Measurements from ENCODE around the gene SFI1.
"Not testable (repeated sequence)": the region's sequence is repeated elsewhere in the genome, so short reads cannot be mapped to it uniquely, and the experiment has no call there.

The SFI1 gene

DNA sequence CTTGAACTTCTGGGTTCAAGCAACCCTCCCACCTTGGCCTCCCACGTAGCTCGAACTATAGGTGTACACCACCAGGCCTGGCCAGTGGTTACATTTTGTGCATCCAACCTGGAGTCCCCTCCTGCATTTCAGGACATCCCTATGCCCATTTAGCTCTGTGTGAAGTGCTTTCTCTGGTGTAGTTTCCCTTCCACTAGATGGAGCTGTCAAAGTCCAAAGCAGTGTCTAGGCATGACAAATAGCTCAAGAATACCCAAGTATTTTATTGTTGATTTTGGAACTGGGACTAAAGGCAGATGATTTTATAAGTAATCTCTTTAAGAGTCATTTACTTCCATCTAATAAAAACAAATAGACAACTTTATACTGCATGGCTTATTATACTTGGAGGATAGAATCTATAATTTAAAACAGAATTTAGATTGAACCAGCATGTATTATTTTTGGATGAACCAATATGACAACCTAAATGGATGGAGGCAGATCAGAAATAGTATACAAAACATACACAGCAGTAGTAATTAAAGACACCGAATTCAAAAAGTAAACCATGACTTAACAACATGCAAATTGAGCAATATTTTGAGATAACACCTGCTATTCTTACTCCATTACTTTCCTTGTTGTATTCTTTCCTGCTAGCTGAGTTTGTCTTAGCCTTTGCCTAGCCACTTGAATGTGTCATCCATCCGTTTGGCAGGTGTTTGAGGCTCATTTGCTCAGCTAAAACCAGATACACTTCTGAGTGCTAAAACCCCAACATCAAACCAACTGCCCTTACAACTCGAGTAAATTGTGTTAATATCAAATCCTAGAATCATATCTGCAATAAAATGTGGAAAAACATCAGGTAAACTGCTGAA, 44.4 kb upstream of the SFI1 start:
- DNase-seq (ENCODE audit: low read depth): peak; percentile 86
- H3K4me3 ChIP-seq (ENCODE audit: low read depth, low read length): no peak overlapping the region
- TF ChIP-seq, protein P1, sequence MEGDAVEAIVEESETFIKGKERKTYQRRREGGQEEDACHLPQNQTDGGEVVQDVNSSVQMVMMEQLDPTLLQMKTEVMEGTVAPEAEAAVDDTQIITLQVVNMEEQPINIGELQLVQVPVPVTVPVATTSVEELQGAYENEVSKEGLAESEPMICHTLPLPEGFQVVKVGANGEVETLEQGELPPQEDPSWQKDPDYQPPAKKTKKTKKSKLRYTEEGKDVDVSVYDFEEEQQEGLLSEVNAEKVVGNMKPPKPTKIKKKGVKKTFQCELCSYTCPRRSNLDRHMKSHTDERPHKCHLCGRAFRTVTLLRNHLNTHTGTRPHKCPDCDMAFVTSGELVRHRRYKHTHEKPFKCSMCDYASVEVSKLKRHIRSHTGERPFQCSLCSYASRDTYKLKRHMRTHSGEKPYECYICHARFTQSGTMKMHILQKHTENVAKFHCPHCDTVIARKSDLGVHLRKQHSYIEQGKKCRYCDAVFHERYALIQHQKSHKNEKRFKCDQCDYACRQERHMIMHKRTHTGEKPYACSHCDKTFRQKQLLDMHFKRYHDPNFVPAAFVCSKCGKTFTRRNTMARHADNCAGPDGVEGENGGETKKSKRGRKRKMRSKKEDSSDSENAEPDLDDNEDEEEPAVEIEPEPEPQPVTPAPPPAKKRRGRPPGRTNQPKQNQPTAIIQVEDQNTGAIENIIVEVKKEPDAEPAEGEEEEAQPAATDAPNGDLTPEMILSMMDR (conservative IDR thresholded peaks at IDR 0.05; ENCODE audit: low read depth, low read length): peak; percentile 82

DNA sequence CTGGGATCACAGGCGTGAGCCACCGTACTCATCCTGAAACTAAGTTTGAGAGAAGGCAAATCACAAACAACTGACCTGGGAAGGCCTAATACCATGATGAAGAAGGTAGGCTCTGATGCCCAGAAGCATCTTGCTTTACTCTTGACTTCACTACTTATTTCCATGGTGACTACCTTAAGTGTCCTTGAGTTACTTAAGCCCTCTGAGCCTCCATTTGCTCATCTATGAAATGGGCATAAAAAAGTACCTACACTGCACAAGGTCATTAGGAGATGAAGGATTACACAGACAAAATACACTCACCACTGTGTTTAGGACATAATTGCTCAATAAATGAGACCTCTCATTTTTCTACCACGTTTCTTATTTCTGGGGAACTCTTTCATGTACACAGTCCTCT, 34.6 kb upstream of the SFI1 start:
- no peak overlapping the region for H3K4me3 ChIP-seq (ENCODE audit: low read depth, low read length)
- TF ChIP-seq, protein P1 (conservative IDR thresholded peaks at IDR 0.05; ENCODE audit: low read depth, low read length): no peak
- DNase-seq (ENCODE audit: low read depth): no peak

DNA sequence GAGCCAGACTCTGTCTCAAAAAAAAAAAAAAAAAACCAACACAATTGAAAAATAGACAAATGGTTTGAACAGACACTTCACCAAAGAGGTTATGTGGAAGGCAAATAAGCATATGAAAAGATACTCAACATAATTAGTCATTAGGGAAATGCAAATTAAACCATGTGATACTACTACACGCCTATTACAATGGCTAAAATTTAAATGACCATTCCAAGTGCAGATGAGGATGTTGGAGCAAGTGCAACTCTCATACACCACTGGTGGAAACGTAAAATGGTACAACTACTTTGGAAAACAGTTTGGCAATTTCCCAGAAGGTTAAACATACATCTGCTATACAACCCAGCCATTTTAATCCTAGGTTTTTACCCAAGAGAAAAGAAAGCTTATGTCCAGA, 31.0 kb upstream of the SFI1 start:
- no peak for DNase-seq (ENCODE audit: low read depth)
- no peak overlapping the region for H3K4me3 ChIP-seq (ENCODE audit: low read depth, low read length)
- TF ChIP-seq, protein P1 (conservative IDR thresholded peaks at IDR 0.05; ENCODE audit: low read depth, low read length): no peak

DNA sequence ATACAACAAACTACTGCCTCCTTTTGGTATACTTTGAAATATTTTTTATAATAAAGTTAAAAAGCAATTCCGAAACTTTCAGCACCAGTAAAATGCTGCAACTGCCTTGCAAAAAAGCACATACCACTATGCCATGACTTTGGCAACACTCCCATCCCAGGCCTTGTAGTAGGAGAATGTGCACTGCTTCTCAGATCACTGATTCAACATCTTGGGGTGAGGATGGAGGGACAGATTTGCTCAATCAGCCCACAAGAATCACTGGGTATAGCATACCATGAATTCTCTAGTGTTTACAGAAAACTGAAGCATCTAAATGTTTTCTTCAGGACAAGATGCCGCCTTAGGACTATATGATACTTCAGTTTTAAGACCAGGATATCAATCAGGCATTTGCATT, 21.6 kb upstream of the SFI1 start:
- peak; percentile 98 for DNase-seq (ENCODE audit: low read depth)
- H3K4me3 ChIP-seq (ENCODE audit: low read depth, low read length): no peak overlapping the region
- TF ChIP-seq, protein P1 (conservative IDR thresholded peaks at IDR 0.05; ENCODE audit: low read depth, low read length): no peak

DNA sequence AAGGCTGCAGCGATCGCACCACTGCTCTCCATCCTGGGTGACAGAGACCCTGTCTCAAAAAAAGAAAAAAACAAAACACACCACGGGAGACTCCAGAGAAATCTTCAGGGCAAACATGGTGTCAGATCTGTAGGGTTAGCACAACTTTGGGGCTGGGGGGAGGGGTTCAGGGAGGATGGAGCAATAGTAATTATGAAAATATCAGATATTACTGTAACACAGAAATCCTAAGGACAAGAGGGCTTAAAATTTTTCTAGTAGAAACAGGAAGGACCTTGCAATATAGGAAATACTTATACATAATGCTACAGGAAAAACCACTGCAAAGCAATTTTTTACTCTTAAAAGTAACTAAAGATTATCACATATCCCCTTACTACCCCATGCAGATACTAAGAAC, 20.5 kb upstream of the SFI1 start:
- TF ChIP-seq, protein P1 (conservative IDR thresholded peaks at IDR 0.05; ENCODE audit: low read depth, low read length): no peak
- no peak overlapping the region for H3K4me3 ChIP-seq (ENCODE audit: low read depth, low read length)
- DNase-seq (ENCODE audit: low read depth): no peak

DNA sequence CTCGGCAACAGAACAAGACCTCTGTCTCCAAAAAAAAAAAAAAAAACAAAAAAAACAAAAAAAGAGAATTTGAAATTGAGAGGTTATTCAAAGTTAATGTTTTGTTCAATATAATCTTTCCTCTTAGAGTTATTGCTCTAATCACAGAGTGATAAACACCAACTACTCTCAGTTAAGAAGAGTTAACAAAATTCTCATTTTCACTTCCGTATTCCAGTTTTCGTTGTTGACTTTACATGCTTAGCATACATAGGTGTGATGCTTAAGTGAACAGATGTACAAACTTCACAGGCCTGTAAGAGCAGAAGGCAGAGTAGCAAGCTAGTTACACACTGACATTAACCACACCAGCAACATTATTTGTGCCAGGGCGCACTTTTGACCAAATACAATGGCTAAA, 19.0 kb upstream of the SFI1 start:
- TF ChIP-seq, protein P1 (conservative IDR thresholded peaks at IDR 0.05; ENCODE audit: low read depth, low read length): no peak
- H3K4me3 ChIP-seq (ENCODE audit: low read depth, low read length): no peak overlapping the region
- DNase-seq (ENCODE audit: low read depth): no peak

DNA sequence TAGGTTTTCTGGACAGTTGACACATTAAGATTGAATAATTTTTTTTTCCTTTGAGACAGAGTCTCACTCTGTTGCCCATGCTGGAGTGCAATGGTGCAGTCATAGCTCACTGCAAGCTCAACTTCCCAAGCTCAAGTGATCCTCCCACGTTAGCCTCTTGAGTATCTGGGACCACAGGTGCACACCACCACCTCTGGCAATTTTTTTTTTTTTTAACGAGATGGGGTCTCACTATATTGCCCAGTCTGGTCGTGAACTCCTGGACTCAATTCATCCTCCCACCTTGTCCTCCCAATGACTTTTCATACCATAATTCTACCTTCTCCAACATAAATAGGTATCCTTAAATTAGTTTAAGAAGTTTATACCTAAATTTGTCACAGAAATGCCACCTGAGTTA, 15.2 kb upstream of the SFI1 start:
- no peak overlapping the region for H3K4me3 ChIP-seq (ENCODE audit: low read depth, low read length)
- DNase-seq (ENCODE audit: low read depth): no peak
- TF ChIP-seq, protein P1 (conservative IDR thresholded peaks at IDR 0.05; ENCODE audit: low read depth, low read length): no peak

DNA sequence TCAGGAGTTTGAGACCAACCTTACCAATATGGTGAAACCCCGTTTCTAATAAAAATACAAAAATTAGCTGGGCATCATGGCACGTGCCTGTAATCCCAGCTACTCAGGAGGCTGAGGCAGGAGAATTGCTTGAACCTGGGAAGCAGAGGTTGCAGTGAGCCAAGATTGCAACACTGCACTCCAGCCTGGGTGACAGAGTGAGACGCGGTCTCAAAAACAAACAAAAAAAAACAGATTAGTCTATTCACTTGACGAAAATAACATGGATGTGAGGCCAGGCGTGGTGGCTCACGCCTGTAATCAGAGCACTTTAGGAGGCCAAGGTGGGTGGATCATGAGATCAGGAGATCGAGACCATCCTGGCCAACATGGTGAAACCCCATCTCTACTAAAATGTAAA, 13.9 kb upstream of the SFI1 start:
- not testable (repeated sequence) for DNase-seq (ENCODE audit: low read depth); H3K4me3 ChIP-seq (ENCODE audit: low read depth, low read length)

DNA sequence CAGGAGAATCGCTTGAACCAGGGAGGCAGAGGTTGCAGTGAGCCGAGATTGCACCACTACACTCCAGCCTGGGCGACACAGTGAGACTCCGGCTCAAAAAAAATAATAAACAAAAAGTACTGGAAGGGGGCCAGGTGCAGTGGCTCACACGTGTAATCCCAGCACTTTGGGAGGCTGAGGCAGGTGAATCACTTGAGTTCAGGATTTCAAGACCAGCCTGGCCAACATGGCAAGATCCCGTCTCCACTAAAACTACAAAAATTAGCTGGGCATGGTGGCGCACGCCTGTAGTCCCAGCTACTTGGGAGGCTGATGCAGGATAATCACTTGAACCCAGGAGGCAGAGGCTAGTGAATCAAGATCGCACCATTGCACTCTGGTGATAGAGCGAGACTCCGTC, 10.0 kb upstream of the SFI1 start:
- not testable (repeated sequence) for H3K4me3 ChIP-seq (ENCODE audit: low read depth, low read length); DNase-seq (ENCODE audit: low read depth)

All from choroid plexus epithelial cell (primary cell).